HG03060 (cell line): Measurements from ENCODE around the gene PTPRO.
"Not testable (repeated sequence)": the region's sequence is repeated elsewhere in the genome, so short reads cannot be mapped to it uniquely, and the experiment has no call there.

ENCODE experiments used
- ATAC-seq: cut with Tn5 transposase; IDR thresholded peaks from one replicate; pipeline ENCODE4 v1.9.1; 2021; ENCODE audit warnings: low read depth, moderate number of reproducible peaks; ENCODE audit not compliant: unreplicated experiment

The PTPRO gene

GRCh38 chr12:15597125-15597830 lies 275.0 kb downstream of the PTPRO start:
- ATAC-seq = no peak

- ATAC-seq = no peak
Measured at GRCh38 chr12:15599266-15600037, 277.1 kb downstream of the PTPRO start.

GRCh38 chr12:15600223-15600935 lies 278.1 kb downstream of the PTPRO start:
- no peak for ATAC-seq

- ATAC-seq = no peak
Measured at GRCh38 chr12:15601210-15601800, 279.0 kb downstream of the PTPRO start.

- ATAC-seq = no peak
Measured at GRCh38 chr12:15602051-15602672, 279.9 kb downstream of the PTPRO start.

GRCh38 chr12:15603474-15604085 lies 281.3 kb downstream of the PTPRO start:
- no peak for ATAC-seq

- no peak for ATAC-seq
Measured at GRCh38 chr12:15605881-15606590, 283.7 kb downstream of the PTPRO start.

- no peak for ATAC-seq
Measured at GRCh38 chr12:15608406-15608805, 286.1 kb downstream of the PTPRO start.

- ATAC-seq = no peak
Measured at GRCh38 chr12:15608941-15609340, 286.6 kb downstream of the PTPRO start.

- ATAC-seq = no peak
Measured at GRCh38 chr12:15613981-15614380, 291.7 kb downstream of the PTPRO start.

GRCh38 chr12:15616495-15616894 lies 294.2 kb downstream of the PTPRO start:
- not testable (repeated sequence) for ATAC-seq

GRCh38 chr12:15620741-15621539 lies 298.6 kb downstream of the PTPRO start:
- ATAC-seq = no peak

GRCh38 chr12:15625075-15625474 lies 302.8 kb downstream of the PTPRO start:
- no peak for ATAC-seq

GRCh38 chr12:15627995-15628945 lies 306.0 kb downstream of the PTPRO start:
- ATAC-seq = no peak

- peak; percentile 59 for ATAC-seq
Measured at GRCh38 chr12:15629108-15629507, 306.8 kb downstream of the PTPRO start.

- no peak for ATAC-seq
Measured at GRCh38 chr12:15629761-15630160, 307.5 kb downstream of the PTPRO start.

- ATAC-seq = no peak
Measured at GRCh38 chr12:15631007-15631715, 308.9 kb downstream of the PTPRO start.
